ENCODE data around the gene CAMTA1. TPM values are rescaled to one million over a fixed set of nuclear protein-coding genes. Genes with fewer than 3 reads are reported as not detected.

Gene CAMTA1
- total and polyA plus RNA-seq, 9 of the 15 experiments (the other 6 are each of a cell fraction or from before 2014, with no cell fraction given) = 43.9 to 161 (median 65.9) TPM

DNA sequence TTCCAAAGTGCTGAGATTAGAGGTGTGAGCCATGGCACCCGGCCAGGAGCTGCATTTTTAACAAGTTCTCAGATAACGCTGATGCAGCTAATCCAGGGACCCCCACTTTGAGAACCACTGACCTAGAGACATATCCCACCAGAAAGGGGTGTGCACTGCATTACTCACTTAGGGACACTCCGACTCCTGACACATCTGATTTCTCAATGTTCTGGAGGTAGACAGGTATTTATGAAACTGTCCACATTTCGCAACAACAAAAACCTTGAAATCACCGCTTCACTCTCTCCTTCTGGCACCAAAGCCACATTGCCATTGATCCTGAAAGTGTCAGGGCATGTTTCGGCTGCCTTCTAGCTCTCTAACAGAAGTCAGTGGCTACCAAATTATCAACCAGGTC is 23.2 kb upstream of the CAMTA1 start (continued):
- TF ChIP-seq CHD7 (IDR thresholded peaks at IDR 0.05; ENCODE audit: low read depth, low read length) = no peak
- no peak for TF ChIP-seq KLF16 (IDR thresholded peaks at IDR 0.05)
- TF ChIP-seq EHMT2 (IDR thresholded peaks at IDR 0.05) = no peak
- TF ChIP-seq CREB3L1 (IDR thresholded peaks at IDR 0.05; ENCODE audit: borderline replicate concordance, low read depth) = no peak
- no peak for TF ChIP-seq ZNF217 (CRISPR knock-in tag; IDR thresholded peaks at IDR 0.05)
- no peak for TF ChIP-seq SREBF2 (CRISPR knock-in tag; IDR thresholded peaks at IDR 0.05)
- TF ChIP-seq, protein P1, sequence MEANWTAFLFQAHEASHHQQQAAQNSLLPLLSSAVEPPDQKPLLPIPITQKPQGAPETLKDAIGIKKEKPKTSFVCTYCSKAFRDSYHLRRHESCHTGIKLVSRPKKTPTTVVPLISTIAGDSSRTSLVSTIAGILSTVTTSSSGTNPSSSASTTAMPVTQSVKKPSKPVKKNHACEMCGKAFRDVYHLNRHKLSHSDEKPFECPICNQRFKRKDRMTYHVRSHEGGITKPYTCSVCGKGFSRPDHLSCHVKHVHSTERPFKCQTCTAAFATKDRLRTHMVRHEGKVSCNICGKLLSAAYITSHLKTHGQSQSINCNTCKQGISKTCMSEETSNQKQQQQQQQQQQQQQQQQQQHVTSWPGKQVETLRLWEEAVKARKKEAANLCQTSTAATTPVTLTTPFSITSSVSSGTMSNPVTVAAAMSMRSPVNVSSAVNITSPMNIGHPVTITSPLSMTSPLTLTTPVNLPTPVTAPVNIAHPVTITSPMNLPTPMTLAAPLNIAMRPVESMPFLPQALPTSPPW (CRISPR knock-in tag; IDR thresholded peaks at IDR 0.05) = no peak
- TF ChIP-seq KDM5B (IDR thresholded peaks at IDR 0.05; ENCODE audit: insufficient replicate concordance, low read depth, low read length) = no peak
- no peak for TF ChIP-seq CTCF (IDR thresholded peaks at IDR 0.05 in 2 of 3, conservative IDR thresholded peaks at IDR 0.05 in 1 of 3; ENCODE audit: insufficient read depth in 2 of 3, low read depth in 1 of 3, low read length in 3 of 3)
- no peak for TF ChIP-seq BHLHE40 (IDR thresholded peaks at IDR 0.05; ENCODE audit: low read length)
- no peak for TF ChIP-seq GTF2E2 (tag; IDR thresholded peaks at IDR 0.05)
- TF ChIP-seq KLF6 (CRISPR knock-in tag; IDR thresholded peaks at IDR 0.05; ENCODE audit: borderline replicate concordance) = no peak
